ENCODE results near the gene SPRED1. TPM values are rescaled to one million over a fixed set of nuclear protein-coding genes. Genes with fewer than 3 reads are reported as not detected.
"Not testable (repeated sequence)": the region's sequence is repeated elsewhere in the genome, so short reads cannot be mapped to it uniquely, and the experiment has no call there.

SPRED1 gene
- total RNA-seq, 1 donor from 2014 or later = 16.3 TPM

GRCh38 chr15:38263996-38264395 is 11.4 kb downstream of the SPRED1 start:
- Histone ChIP-seq H3K36me3 (ENCODE audit: control insufficient read depth, insufficient read depth, low read length) (no peaks in the 10 kb centered on the region), H3K4me3 (ENCODE audit: low read depth, low read length) (no peak overlapping the region), H3K27me3 (ENCODE audit: control insufficient read depth, insufficient read depth, low read length) (no peaks in the 10 kb centered on the region)
- FAIRE-seq (no peak), DNase-seq (ENCODE audit: low read depth) (peak; percentile 30)
- TF ChIP-seq, protein P1, sequence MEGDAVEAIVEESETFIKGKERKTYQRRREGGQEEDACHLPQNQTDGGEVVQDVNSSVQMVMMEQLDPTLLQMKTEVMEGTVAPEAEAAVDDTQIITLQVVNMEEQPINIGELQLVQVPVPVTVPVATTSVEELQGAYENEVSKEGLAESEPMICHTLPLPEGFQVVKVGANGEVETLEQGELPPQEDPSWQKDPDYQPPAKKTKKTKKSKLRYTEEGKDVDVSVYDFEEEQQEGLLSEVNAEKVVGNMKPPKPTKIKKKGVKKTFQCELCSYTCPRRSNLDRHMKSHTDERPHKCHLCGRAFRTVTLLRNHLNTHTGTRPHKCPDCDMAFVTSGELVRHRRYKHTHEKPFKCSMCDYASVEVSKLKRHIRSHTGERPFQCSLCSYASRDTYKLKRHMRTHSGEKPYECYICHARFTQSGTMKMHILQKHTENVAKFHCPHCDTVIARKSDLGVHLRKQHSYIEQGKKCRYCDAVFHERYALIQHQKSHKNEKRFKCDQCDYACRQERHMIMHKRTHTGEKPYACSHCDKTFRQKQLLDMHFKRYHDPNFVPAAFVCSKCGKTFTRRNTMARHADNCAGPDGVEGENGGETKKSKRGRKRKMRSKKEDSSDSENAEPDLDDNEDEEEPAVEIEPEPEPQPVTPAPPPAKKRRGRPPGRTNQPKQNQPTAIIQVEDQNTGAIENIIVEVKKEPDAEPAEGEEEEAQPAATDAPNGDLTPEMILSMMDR (IDR thresholded peaks at IDR 0.05; ENCODE audit: insufficient read depth, low read length, severe bottlenecking) = no peak

- no peak for FAIRE-seq
- no peaks in the 10 kb centered on the region for H3K27me3 ChIP-seq (ENCODE audit: control insufficient read depth, insufficient read depth, low read length)
- no peaks in the 10 kb centered on the region for H3K36me3 ChIP-seq (ENCODE audit: control insufficient read depth, insufficient read depth, low read length)
- TF ChIP-seq, protein P1 (IDR thresholded peaks at IDR 0.05; ENCODE audit: insufficient read depth, low read length, severe bottlenecking) = no peak
- no peak overlapping the region for H3K4me3 ChIP-seq (ENCODE audit: low read depth, low read length)
- DNase-seq (ENCODE audit: low read depth) = peak; percentile 14
Observed at GRCh38 chr15:38266247-38266986, 13.8 kb downstream of the SPRED1 start.

DNA sequence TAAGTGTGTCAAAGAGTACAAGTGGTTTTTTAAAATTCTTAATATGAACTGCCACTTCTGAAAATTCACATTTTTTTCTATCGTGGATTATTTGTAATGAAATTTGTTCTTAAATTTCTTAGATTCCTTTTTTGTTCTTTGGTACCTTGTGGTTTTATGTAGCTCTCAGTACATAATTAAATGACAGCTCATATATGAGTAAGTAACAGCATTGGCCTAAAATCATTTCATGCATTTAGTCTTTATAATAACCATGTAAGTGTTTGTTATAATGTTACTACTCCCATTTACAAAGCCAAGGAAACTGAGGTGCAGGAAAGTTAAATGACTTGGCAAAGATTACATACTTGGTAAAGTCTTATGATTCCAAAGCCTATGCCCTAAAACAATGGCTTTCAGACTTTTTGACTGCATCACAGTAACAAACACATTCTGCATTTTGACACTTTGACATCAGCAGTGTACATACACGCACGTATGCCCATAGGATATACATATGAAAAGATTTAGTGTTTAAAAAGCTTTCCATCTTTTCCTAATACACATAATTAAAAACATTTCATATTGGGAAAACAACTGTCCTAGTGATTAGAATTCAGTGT is 14.9 kb downstream of the SPRED1 start:
- FAIRE-seq = no peak

DNA sequence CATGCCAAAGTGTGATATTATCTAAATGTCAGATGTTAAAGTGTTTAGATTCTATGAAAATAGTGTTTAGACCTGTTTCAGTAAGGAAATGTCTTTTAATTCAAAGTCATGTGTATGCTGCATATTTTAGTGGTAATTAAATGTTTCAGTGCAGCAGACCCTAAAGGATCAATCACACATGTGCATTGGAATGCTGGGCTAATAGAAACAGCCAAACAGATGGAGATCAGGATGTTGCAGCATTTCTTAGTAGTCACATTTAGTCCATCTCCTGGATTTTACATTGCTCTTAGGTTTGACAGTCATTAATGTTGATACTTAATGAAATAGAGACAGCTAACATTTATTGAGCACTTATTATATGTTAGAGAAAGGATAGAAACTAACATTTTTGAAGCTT is 18.5 kb downstream of the SPRED1 start:
- Histone ChIP-seq H3K4me3 (ENCODE audit: low read depth, low read length) (no peak overlapping the region), H3K27me3 (ENCODE audit: control insufficient read depth, insufficient read depth, low read length) (no peaks in the 10 kb centered on the region), H3K36me3 (ENCODE audit: control insufficient read depth, insufficient read depth, low read length) (no peaks in the 10 kb centered on the region)
- FAIRE-seq = no peak
- DNase-seq (ENCODE audit: low read depth) = no peak
- TF ChIP-seq, protein P1 (IDR thresholded peaks at IDR 0.05; ENCODE audit: insufficient read depth, low read length, severe bottlenecking) = no peak

More for the DNA sequence above, 14.9 kb downstream of the SPRED1 start:
- TF ChIP-seq, protein P1 (IDR thresholded peaks at IDR 0.05; ENCODE audit: insufficient read depth, low read length, severe bottlenecking) = no peak
- H3K4me3 ChIP-seq (ENCODE audit: low read depth, low read length) = no peak overlapping the region
- H3K36me3 ChIP-seq (ENCODE audit: control insufficient read depth, insufficient read depth, low read length) = no peaks in the 10 kb centered on the region
- DNase-seq (ENCODE audit: low read depth) = peak; percentile 40
- H3K27me3 ChIP-seq (ENCODE audit: control insufficient read depth, insufficient read depth, low read length) = no peaks in the 10 kb centered on the region

GRCh38 chr15:38271895-38272294 is 19.3 kb downstream of the SPRED1 start:
- H3K27me3 ChIP-seq (ENCODE audit: control insufficient read depth, insufficient read depth, low read length) = no peaks in the 10 kb centered on the region
- H3K4me3 ChIP-seq (ENCODE audit: low read depth, low read length) = no peak overlapping the region
- no peaks in the 10 kb centered on the region for H3K36me3 ChIP-seq (ENCODE audit: control insufficient read depth, insufficient read depth, low read length)
- FAIRE-seq = no peak
- TF ChIP-seq, protein P1 (IDR thresholded peaks at IDR 0.05; ENCODE audit: insufficient read depth, low read length, severe bottlenecking) = no peak
- no peak for DNase-seq (ENCODE audit: low read depth)

GRCh38 chr15:38272431-38272830 is 19.8 kb downstream of the SPRED1 start:
- not testable (repeated sequence) for DNase-seq (ENCODE audit: low read depth); H3K36me3 ChIP-seq (ENCODE audit: control insufficient read depth, insufficient read depth, low read length); H3K4me3 ChIP-seq (ENCODE audit: low read depth, low read length); H3K27me3 ChIP-seq (ENCODE audit: control insufficient read depth, insufficient read depth, low read length); FAIRE-seq

Data from bronchial epithelial cell (primary cell).